Measurements from ENCODE around the gene OR52A1. TPM values are rescaled to one million over a fixed set of nuclear protein-coding genes. Genes with fewer than 3 reads are reported as not detected.

Gene OR52A1
- total RNA-seq, 4 donors from 2014 or later = not detected

- Histone ChIP-seq H3K27me3 (no peaks in the 10 kb centered on the region), H3K36me3 (no peaks in the 10 kb centered on the region), H3K27ac (no peak overlapping the region), H3K4me3 (no peak overlapping the region), H3K4me1 (no peaks in the 10 kb centered on the region), H3K9me3 (no peaks in the 10 kb centered on the region)
- no peak for DNase-seq
- TF ChIP-seq, protein P1, sequence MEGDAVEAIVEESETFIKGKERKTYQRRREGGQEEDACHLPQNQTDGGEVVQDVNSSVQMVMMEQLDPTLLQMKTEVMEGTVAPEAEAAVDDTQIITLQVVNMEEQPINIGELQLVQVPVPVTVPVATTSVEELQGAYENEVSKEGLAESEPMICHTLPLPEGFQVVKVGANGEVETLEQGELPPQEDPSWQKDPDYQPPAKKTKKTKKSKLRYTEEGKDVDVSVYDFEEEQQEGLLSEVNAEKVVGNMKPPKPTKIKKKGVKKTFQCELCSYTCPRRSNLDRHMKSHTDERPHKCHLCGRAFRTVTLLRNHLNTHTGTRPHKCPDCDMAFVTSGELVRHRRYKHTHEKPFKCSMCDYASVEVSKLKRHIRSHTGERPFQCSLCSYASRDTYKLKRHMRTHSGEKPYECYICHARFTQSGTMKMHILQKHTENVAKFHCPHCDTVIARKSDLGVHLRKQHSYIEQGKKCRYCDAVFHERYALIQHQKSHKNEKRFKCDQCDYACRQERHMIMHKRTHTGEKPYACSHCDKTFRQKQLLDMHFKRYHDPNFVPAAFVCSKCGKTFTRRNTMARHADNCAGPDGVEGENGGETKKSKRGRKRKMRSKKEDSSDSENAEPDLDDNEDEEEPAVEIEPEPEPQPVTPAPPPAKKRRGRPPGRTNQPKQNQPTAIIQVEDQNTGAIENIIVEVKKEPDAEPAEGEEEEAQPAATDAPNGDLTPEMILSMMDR (IDR thresholded peaks at IDR 0.05 in 4 of 5, conservative IDR thresholded peaks at IDR 0.05 in 1 of 5) = no peak
- no peak for TF ChIP-seq POLR2A (IDR thresholded peaks at IDR 0.05)
- in situ Hi-C loops (cut with MboI; ENCODE audit: low sequenced_read_pairs in 4 of 4) = loop anchor here in 1 of 4 donors (25.0 kb wide), 1 partner anchor 697 kb away; the partner anchor contains the start of gene OR52N2
- no peak for ATAC-seq
- intact Hi-C loops (cut with DNase I; ENCODE audit: low total_unique reads) = no loop called here
These were observed 39.2 kb downstream of the OR52A1 start for GRCh38 chr11:5115339-5115738.

DNA sequence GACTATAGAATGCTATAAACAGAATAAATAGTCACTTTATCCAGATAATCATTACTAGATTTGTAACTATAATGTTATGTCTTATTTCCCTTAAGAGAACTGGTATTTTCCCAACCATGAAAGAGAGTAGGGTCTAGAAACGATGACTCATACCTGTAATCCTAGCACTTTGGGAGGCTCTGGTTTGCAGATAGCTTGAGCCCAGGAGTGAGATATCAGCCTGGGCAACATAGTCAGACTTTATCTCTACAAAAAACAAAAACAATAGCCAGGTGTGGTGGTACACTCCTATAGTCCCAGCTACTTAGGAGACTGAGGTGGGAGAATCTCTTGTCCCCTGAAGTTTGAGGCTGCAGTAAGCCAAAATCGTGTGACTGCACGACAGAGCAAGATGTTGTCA, 47.3 kb downstream of the OR52A1 start:
- intact Hi-C loops (cut with DNase I; ENCODE audit: low total_unique reads) (no loop called here), in situ Hi-C loops (cut with MboI; ENCODE audit: low sequenced_read_pairs in 4 of 4) (loop anchor here in 1 of 4 donors (25.0 kb wide), 1 partner anchor 705 kb away; the partner anchor contains the start of gene OR52N2)
- no peak for ATAC-seq
- Histone ChIP-seq H3K9me3 (no peaks in the 10 kb centered on the region), H3K27me3 (no peaks in the 10 kb centered on the region), H3K4me1 (no peaks in the 10 kb centered on the region), H3K4me3 (no peak overlapping the region), H3K27ac (no peak overlapping the region), H3K36me3 (no peaks in the 10 kb centered on the region)
- DNase-seq = no peak
- TF ChIP-seq, protein P1 (IDR thresholded peaks at IDR 0.05 in 4 of 5, conservative IDR thresholded peaks at IDR 0.05 in 1 of 5) = no peak

- H3K4me1 ChIP-seq = no peaks in the 10 kb centered on the region
- H3K4me3 ChIP-seq = no peak overlapping the region
- DNase-seq (no peak), ATAC-seq (no peak)
- no peaks in the 10 kb centered on the region for H3K9me3 ChIP-seq
- no peaks in the 10 kb centered on the region for H3K27me3 ChIP-seq
- H3K27ac ChIP-seq = no peak overlapping the region
- intact Hi-C loops (cut with DNase I; ENCODE audit: low total_unique reads) (no loop called here), in situ Hi-C loops (cut with MboI; ENCODE audit: low sequenced_read_pairs in 4 of 4) (loop anchor here in 1 of 4 donors (25.0 kb wide), 1 partner anchor 709 kb away; the partner anchor contains the start of gene OR52N2)
- H3K36me3 ChIP-seq = no peaks in the 10 kb centered on the region
- no peak for TF ChIP-seq POLR2A (IDR thresholded peaks at IDR 0.05)
- TF ChIP-seq, protein P1 (IDR thresholded peaks at IDR 0.05 in 4 of 5, conservative IDR thresholded peaks at IDR 0.05 in 1 of 5) = no peak
These were observed 51.5 kb downstream of the OR52A1 start for GRCh38 chr11:5103066-5103465.

DNA sequence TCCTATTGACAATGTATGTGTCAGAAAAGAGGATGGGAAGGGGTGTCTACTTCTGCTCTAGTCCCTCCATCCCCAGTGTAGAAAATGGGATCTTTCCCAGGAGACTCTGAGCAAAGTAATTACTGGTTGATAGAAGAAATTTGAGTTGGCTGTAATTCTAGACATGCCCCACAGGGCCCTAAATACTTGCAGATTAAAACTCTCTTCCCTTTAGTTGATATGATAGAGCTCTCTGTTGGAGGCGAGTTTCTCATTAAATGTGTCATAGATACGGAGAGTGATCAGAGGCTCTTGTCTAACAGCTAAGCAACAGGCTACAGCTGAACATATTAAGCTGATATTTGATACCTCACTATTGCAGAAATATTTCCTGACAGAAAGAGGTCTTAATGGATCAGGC, 52.3 kb downstream of the OR52A1 start:
- ATAC-seq (no peak), DNase-seq (no peak)
- TF ChIP-seq, protein P1 (IDR thresholded peaks at IDR 0.05 in 4 of 5, conservative IDR thresholded peaks at IDR 0.05 in 1 of 5) = no peak
- TF ChIP-seq POLR2A (IDR thresholded peaks at IDR 0.05) = no peak
- H3K4me1 ChIP-seq = no peaks in the 10 kb centered on the region
- intact Hi-C loops (cut with DNase I; ENCODE audit: low total_unique reads) = no loop called here
- no peak overlapping the region for H3K4me3 ChIP-seq
- H3K27ac ChIP-seq = no peak overlapping the region
- no peaks in the 10 kb centered on the region for H3K36me3 ChIP-seq
- no peaks in the 10 kb centered on the region for H3K27me3 ChIP-seq
- in situ Hi-C loops (cut with MboI; ENCODE audit: low sequenced_read_pairs in 4 of 4) = loop anchor here in 1 of 4 donors (25.0 kb wide), 1 partner anchor 710 kb away; the partner anchor contains the start of gene OR52N2
- H3K9me3 ChIP-seq = no peaks in the 10 kb centered on the region

- intact Hi-C loops (cut with DNase I; ENCODE audit: low total_unique reads) = no loop called here
- no peaks in the 10 kb centered on the region for H3K9me3 ChIP-seq
- no peaks in the 10 kb centered on the region for H3K4me1 ChIP-seq
- ATAC-seq (no peak), DNase-seq (no peak)
- no peak overlapping the region for H3K4me3 ChIP-seq
- H3K36me3 ChIP-seq = no peaks in the 10 kb centered on the region
- H3K27me3 ChIP-seq = no peaks in the 10 kb centered on the region
- no peak for TF ChIP-seq POLR2A (IDR thresholded peaks at IDR 0.05)
- TF ChIP-seq, protein P1 (IDR thresholded peaks at IDR 0.05 in 4 of 5, conservative IDR thresholded peaks at IDR 0.05 in 1 of 5) = no peak
- in situ Hi-C loops (cut with MboI; ENCODE audit: low sequenced_read_pairs in 4 of 4) = no loop called here
- no peak overlapping the region for H3K27ac ChIP-seq
These were observed 58.5 kb downstream of the OR52A1 start for GRCh38 chr11:5096011-5096410.

Data from gastrocnemius medialis (tissue), 4 donors.